Hippocampal formation (tissue), 2 donors: ENCODE results near the gene FLT3.
"Not testable (repeated sequence)": the region's sequence is repeated elsewhere in the genome, so short reads cannot be mapped to it uniquely, and the experiment has no call there.

Experiments used
- DNase-seq, 2 donors: peaks; one replicate each; lab custom pipeline; 2025; lab: John Stamatoyannopoulos, UW

FLT3 gene

DNA sequence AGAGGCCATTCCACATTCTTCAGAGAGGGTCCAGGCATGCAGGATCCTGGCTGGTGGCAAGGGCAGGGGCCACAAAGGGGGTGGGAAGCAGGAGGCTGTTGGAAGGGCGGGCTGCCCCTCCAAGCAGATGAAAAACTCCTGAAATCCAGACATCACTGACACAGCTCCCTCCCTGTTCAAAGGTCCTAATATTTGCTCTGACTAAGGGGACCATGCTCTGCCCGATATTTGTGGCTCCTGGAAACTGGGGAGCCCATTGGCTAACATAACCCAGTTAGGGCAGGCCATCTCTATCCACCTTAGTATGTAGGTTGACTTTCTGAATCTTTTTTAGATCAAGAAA lies 127.9 kb downstream of the FLT3 start:
- no peak for DNase-seq

- no peak for DNase-seq
Observed at GRCh38 chr13:27971776-27972477, 128.4 kb downstream of the FLT3 start.

GRCh38 chr13:27971236-27971645 lies 129.1 kb downstream of the FLT3 start:
- no peak for DNase-seq

DNA sequence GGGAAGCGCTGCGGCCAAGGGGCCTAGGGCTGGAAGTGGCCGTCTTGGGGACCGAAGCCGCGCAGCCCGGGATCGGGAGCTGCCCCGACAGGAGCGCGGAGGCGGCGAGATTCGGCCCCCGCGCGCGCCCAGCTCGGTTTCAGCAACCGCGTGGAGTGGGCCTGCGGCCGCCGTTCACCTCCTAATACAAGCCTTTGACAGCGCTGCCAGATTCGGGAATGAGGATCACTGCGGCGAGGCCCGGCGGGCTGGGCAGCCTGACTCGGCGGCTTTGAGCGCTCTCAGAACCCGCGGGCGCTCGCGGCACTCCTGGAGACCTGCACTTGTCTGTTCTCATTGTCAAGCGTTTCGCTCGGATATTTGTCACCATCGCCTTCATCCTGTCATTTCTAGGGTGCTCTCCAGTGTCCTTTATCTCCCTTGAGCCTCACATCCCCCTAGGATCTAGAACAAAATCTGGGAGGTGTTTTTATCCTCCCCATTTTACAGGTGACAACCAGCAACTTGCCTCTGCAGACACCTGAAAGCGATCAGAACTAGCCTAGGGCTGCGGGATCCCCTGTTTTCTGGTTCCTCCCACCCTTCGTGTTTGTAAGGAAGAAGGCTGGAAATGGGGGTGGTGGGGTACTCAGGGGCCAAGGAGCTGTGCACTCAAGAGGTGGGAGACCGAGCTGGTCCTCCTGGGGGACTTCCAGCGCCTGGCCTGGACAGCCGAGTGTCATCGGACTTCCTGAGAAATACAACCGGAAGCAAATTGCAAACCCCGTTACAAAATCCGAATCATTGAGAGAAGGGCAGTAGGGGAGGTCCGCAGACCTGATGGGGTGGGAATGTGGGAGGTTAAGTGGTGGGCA lies 129.8 kb downstream of the FLT3 start:
- DNase-seq, result no peak

DNA sequence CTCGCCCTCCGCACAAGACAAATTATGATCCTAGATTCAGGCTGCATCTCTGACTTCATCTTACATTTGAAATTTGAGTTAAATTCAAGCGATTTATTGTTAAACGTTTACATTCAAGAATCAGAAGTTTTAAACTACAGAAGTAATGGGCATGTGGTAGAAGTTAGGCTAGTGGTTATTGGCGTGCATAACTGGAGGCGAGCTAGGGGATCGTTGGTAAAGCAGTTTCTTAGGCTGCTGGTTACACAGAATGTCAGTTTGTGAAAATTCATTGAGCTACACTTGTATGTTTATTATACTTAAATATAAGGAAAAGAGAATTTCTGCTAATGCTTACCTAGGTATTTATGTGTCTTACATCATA lies 130.5 kb downstream of the FLT3 start:
- no peak for DNase-seq

DNA sequence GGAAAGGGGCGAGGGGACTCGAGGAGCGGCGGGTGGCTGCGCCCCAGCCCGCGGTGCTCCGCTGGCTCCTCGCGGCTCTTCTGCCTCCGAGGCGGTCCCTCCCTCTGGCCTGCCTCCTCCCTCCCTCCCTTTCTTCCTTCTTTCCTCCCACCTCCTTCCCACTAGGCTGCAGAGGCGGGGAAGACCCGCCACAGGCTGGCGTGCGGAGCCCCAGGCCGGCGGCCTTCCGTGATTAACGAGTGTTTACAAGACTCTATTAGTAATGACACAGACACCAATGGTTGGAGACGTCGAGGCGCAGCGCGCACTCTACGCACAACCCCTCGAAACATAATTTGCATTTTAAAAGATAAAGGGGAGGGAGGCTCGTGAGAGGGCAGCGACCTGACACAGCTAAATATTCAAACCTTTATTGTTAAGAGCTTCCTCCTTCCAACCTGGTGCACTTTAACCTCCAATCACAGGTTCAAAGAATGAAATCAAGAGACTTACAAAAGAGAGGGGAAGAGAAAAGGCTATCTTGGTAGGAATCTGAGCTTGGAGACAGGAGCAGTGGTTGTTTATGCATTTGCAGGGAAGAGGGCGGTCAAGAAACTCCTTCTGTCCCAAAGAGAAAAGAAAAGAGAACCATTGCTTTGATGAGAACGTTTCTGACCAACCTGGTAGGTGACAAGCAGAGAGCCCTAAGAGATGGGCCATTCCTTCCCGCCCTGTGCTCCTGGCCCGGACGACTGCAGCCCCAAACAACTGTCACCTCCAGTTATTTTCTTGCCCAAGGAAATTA lies 131.1 kb downstream of the FLT3 start, which contains the start of gene CDX2:
Gene CDX2, minus strand, starts transcription at position 234 of the 784 bp plus-strand sequence. CDS start 309 bp downstream, outside the sequence.
- no peak for DNase-seq

- no peak for DNase-seq
Observed at GRCh38 chr13:27968316-27969081, 131.9 kb downstream of the FLT3 start.

- DNase-seq, result no peak
Observed at GRCh38 chr13:27967736-27968315, 132.6 kb downstream of the FLT3 start.

DNA sequence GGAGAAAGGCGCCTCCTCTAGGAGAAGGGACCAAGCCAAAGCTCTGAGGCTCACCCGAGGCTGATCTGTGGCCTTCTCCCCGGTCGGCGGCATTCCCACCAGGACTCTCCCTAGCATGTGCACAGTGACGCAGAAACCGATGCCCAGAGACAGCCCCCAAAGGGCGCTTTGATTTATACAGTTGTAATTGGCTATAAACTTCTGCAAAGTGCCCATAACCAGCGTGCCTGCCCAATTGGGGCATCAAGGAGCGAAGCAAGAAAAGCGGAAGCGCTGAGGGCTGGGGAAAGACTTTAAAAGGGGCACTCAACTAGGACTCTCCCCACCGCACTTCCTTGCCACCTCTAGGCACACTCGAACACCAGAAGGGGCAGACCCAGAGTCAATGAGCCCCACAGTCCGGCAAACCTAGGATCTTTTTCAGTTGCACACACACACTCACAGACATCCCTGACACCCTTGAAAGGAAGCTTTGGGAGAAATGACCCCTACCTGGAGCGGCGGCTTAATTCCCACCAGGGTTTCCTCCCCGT lies 133.1 kb downstream of the FLT3 start:
- no peak for DNase-seq

DNA sequence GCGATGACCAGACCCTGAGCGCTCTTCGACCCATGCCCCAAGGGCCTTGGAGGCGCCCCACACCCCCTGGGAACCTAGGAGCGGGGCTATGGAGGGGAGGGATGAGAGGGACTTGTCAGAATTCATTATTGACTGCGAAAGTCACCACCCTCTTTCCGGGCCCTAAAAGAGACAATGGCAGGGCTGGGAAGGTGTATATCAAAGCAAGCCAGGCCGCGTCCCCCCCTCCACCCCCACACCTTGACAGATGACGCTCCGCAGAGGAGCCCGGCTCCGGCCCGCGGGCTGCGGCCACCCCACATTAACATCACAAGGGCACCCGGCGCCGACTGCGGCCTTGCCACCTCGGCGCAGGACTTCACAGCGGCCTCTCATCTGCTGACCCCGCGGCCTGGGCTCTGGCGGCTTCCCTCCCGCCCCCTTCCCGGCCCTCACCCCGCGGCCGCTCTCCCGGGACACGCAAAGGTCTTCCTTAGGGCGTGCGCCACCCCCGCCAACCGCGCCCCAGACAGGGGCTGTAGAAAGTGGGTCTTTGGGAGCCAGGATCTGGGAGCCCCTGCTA lies 133.7 kb downstream of the FLT3 start:
- DNase-seq, result no peak

DNA sequence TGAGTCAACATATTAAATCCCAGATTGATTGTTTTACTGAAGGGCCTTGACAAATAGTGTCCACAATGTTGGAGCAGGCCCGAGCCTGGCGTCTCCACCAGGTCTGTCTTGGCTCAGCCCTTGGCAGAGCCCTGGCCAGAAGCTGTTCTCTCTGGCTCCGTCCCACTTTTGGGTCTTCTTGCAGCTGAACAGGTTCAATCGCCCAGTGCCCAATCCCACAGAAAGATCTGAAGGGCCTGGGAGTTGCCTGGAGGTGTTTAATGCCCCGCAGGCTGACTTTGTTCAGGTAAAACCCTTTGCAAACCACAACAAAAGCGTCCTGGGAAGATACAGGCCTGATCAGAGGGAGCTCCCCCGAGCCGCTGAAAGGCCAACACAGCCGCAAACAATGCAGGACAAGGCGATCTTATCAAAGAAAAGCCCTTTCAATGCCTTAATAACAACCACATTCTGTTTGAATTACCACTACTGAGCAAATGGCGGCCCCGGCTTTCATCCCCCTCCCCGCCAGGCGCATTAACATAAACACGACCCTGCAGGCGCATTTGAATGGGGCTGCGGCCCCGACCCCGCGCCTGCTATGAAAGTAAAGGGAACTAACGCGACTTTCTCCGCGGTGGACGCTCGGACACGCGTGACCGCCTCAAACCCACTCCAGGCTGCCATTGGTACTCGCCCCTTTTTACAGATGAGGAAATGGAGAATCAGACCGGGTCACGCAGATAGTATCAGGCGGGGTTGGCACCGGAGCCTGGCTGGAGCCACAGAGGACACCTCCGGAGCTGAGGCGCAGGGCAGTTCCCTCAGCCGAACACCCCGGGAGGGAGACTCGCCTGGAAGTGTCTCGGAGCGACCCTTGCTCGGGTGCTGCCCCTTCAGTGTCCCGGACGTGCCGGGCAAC lies 134.4 kb downstream of the FLT3 start:
- DNase-seq, result no peak

GRCh38 chr13:27965343-27965739 lies 135.0 kb downstream of the FLT3 start:
- DNase-seq, result no peak

DNA sequence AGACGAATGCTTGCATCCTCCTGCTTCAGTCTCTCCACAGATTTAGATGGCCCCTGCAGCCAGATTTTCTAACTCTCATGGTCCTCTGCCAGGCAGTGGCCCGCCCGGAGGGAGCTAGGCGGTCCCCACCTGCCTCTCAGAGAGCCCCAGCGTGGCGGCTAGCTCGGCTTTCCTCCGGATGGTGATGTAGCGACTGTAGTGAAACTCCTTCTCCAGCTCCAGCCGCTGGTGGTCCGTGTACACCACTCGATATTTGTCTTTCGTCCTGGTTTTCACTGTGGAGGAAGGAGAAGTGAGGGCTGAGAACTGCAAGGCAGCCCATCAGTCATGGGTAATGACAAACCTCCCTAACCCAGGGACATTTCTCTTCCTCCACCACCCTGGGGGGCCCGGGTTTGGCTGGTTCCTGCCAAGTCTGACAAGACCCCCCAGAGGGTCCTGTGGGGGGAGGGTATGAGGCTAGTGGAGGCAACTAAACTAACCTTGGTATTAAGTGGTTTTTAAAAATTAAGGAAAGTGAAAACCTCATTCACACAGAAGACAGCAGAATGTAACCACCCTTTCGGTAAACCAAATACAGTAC lies 135.5 kb downstream of the FLT3 start:
- DNase-seq, result no peak

GRCh38 chr13:27964206-27964605 lies 136.2 kb downstream of the FLT3 start:
- DNase-seq, result not testable (repeated sequence)

DNA sequence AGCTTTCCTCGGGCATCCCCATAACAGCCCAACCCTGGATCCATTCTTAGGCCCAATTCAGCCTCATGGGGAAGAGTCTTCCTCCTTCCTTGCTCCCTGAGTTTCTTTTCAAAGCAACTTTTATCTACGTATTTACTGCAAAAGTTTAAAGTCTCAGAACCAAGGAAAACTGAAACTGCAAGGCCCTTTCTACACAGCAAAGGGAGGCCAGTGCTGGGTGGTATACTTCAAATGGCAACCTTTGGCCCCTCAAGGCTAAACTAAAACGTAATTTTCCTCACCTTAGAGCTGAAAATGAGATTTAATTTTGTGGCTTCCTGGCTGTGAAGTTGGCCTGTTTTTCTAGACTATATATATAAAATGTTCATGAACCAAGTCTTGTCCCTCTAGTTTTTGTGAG lies 136.9 kb downstream of the FLT3 start:
- no peak for DNase-seq

DNA sequence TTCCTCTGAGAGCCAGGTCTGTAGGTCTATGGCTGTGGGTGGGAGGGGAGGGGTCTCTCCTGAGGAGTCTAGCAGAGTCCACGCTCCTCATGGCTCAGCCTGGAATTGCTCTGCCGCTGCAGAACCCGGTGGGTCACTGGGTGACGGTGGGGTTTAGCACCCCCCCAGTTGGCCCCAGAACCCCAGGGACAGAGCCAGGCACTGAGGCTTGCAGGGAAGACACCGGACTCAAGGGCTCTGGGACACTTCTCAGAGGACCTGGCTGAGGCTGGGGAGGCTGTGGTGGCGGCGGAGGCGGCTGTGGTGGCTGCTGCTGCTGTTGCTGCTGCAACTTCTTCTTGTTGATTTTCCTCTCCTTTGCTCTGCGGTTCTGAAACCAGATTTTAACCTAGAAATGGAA lies 137.4 kb downstream of the FLT3 start:
- DNase-seq, result no peak

DNA sequence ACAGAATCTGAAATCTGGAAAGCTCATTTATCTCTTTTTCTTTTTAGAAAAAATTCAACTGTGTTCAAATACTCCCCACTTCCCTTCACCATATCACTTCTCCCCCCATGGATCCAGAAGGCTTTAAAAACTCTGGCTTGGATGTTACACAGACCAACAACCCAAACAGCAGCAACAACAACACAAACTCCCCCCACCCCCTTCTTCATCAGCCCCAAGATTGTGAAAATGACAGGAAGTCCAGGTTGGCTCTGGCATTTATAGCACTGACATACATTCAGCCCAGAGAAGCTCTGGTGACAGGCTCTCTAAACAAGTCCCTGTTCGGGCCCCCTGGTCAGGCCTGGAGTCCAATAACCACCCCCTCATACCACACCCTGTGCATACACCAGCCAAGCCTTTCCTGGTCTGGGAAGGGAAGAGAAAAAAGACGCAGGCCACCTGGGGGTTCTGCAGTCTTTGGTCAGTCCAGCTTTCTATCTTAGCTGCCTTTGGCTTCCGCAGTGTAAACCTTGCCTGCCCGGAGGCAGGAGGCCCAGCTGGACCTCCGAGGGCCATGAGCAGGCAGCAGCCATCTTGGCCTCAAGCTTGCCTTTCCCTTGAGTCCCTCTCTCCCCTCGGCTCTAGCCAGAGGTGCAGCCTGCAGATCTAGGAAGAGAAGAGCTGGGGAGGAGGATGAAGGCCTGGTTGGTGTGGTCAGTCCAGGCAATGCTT lies 138.1 kb downstream of the FLT3 start:
- no peak for DNase-seq

GRCh38 chr13:27961227-27962085 lies 138.9 kb downstream of the FLT3 start:
- no peak for DNase-seq
